Stomach (tissue), 4 donors: Measurements from ENCODE around the gene PRR23B.

Experiments
- CTCF ChIP-seq, 7 experiments: fragments of 450-650 bp in 4 of 7; fragments of 200-600 bp in 3 of 7; sonication (generic) in 3 of 7; IDR thresholded peaks; one replicate each; pipeline ENCODE4 v1.5.1; 2016 to 2019; ENCODE audit warnings: antibody characterized with exemption in 7 of 7, control low read depth in 2 of 7, mild to moderate bottlenecking in 1 of 7
- EP300 ChIP-seq: sonication (generic); formaldehyde crosslinking; IDR thresholded peaks from one replicate; pipeline ENCODE4 v1.6.1; 2017; ENCODE audit warnings: antibody characterized with exemption
- POLR2A ChIP-seq, 4 donors: fragments of 450-650 bp; IDR thresholded peaks; one replicate each; pipeline ENCODE4 v1.6.1; 2016; ENCODE audit warnings: antibody characterized with exemption in 4 of 4, control low read depth in 2 of 4, mild to moderate bottlenecking in 1 of 4, moderate library complexity in 1 of 4
- POLR2AphosphoS5 ChIP-seq, 3 donors: sonication (generic); formaldehyde crosslinking; IDR thresholded peaks; one replicate each; pipeline ENCODE4 v1.6.1; 2016; ENCODE audit warnings: antibody characterized with exemption in 3 of 3

DNA sequence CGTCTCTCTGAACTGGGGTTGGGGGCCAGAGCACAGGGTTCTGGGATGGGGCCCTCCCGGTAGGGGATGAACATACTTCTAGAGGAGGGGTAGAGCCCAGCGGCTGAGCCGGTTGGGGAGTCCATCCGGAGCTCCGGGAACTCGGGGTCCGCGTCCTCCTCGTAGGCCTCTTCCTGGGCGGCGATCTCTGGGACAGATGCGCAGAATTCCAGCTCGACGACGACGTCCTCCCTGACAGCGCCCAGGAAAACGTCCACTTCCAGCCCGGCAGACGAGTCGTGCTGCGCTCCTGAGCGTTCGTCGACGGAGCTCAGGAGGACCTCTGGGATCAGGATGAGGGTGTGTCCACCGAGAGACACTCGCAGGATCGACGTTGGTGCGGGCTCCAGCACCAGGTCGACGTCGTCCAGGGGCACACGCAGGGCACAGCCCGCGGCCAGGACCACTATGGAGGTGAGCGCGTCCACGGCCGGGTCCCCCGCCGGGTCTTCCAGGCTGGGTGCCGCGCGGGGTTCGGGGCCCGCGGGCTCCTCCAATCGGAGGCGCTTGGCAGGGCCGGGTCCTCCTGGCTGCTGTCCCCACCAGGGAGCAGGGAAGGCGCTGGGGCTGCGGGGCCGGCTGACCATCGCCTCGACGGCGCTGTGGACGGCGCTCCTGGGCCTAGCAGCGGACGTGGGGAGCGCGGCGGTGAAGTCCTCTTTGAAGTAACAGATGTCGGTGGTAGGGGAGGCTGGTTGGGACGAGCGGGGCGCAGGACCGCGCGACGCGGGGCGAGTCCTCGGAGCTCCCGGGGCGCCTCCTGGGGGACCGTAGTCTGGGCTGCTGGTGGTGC lies 474 bp downstream of the PRR23B start:
- TF ChIP-seq CTCF (IDR thresholded peaks at IDR 0.05) = no peak
- no peak for TF ChIP-seq POLR2A (IDR thresholded peaks at IDR 0.05)
- TF ChIP-seq POLR2AphosphoS5 (IDR thresholded peaks at IDR 0.05) = no peak
- TF ChIP-seq EP300 = no peak
